PFSK-1 (cell line): ENCODE data around the gene ABHD14A.

Source experiments
- FOXP2 ChIP-seq: optimal IDR thresholded peaks from 2 replicates; pipeline ENCODE3; 2011; ENCODE audit warnings: borderline replicate concordance, control low read depth, inconsistent platforms; ENCODE audit not compliant: insufficient read depth; ENCODE audit errors: extremely low read length, extremely low read depth
- POLR2AphosphoS5 ChIP-seq: IDR thresholded peaks from 2 replicates; pipeline ENCODE4 v1.6.1; 2012; ENCODE audit warnings: low read depth, mild to moderate bottlenecking, control low read depth, low read length, moderate library complexity
- SIN3A ChIP-seq: IDR thresholded peaks from 2 replicates; pipeline ENCODE4 v1.6.1; 2012; ENCODE audit warnings: mild to moderate bottlenecking, low read length, moderate library complexity, borderline replicate concordance; ENCODE audit not compliant: insufficient read depth
- TAF1 ChIP-seq: IDR thresholded peaks from 2 replicates; pipeline ENCODE4 v1.6.1; 2012; ENCODE audit warnings: low read length, control low read depth, borderline replicate concordance; ENCODE audit not compliant: insufficient read depth
- TF ChIP-seq, protein P1 (sequence below), 2 experiments: IDR thresholded peaks; 2 replicates each; pipeline versions ENCODE4 v1.6.1 to v1.8.0; 2011 to 2012; ENCODE audit warnings: low read depth in 2 of 2, low read length in 2 of 2, control low read depth in 1 of 2, inconsistent platforms in 1 of 2, mild to moderate bottlenecking in 1 of 2, moderate library complexity in 1 of 2; ENCODE audit not compliant: insufficient read depth in 1 of 2

DNA sequence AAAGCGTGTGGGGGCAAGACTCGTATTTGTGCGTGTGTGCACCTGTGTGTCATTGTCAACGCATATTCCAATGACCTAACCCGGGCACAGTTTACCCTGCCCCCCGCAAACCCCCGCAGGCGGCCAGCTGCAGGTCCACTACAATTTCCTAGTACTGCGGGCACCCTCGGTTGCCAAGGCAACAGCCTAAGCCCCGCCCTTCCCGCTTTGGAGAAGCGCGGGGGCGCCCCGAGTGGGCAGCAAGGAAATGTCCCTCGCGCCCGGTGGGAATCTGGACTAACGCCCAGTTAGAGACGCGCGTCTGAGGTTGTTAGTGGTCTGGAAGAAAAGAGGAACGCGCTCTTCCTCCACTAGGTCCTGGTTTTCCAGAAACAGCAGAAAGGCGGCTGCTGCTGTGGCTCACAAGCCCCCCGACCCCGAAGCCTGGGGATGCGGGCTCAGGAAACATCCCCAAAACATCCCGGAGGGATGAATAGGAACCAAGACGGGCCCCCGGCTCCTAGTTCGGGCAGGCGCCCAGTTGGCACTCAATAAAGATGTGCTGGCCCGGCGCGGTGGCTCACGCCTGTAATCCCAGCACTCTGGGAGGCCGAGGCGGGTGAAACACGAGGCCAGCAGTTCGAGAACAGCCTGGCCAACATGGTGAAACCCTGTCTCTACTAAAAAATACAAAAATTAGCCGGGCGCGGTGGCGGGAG, 1.1 kb downstream of the ABHD14A start:
- TF ChIP-seq TAF1 (no peak), POLR2AphosphoS5 (no peak), SIN3A (no peak), FOXP2 (no peak)
- TF ChIP-seq, protein P1, sequence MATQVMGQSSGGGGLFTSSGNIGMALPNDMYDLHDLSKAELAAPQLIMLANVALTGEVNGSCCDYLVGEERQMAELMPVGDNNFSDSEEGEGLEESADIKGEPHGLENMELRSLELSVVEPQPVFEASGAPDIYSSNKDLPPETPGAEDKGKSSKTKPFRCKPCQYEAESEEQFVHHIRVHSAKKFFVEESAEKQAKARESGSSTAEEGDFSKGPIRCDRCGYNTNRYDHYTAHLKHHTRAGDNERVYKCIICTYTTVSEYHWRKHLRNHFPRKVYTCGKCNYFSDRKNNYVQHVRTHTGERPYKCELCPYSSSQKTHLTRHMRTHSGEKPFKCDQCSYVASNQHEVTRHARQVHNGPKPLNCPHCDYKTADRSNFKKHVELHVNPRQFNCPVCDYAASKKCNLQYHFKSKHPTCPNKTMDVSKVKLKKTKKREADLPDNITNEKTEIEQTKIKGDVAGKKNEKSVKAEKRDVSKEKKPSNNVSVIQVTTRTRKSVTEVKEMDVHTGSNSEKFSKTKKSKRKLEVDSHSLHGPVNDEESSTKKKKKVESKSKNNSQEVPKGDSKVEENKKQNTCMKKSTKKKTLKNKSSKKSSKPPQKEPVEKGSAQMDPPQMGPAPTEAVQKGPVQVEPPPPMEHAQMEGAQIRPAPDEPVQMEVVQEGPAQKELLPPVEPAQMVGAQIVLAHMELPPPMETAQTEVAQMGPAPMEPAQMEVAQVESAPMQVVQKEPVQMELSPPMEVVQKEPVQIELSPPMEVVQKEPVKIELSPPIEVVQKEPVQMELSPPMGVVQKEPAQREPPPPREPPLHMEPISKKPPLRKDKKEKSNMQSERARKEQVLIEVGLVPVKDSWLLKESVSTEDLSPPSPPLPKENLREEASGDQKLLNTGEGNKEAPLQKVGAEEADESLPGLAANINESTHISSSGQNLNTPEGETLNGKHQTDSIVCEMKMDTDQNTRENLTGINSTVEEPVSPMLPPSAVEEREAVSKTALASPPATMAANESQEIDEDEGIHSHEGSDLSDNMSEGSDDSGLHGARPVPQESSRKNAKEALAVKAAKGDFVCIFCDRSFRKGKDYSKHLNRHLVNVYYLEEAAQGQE (IDR thresholded peaks at IDR 0.05; ENCODE audit: insufficient read depth in 1 of 2, low read depth in 2 of 2, low read length in 2 of 2): no peak
